Kidney (tissue), 14 donors: ENCODE measurements around the gene BCAS3. TPM values are rescaled to one million over a fixed set of nuclear protein-coding genes. Genes with fewer than 3 reads are reported as not detected.

Experiments
- DNase-seq, 5 donors: peaks; one replicate each; pipeline ENCODE4 v3.0.0-alpha.2; 2013 to 2020
- FAIRE-seq: peaks from 2 replicates; lab custom pipeline; 2012; peaks lifted over from hg19 to GRCh38; lab: Jason Lieb, UNC
- H3K27ac ChIP-seq, 2 donors: one replicate each; pipeline ENCODE4 v1.7.0; 2013; ENCODE audit warnings: low read depth in 2 of 2, low read length in 2 of 2, inconsistent platforms in 1 of 2
- H3K27me3 ChIP-seq: one replicate; pipeline ENCODE4 v1.7.1; 2013; ENCODE audit warnings: low read length, inconsistent platforms; ENCODE audit not compliant: control insufficient read depth, insufficient read depth
- H3K36me3 ChIP-seq, 3 donors: one replicate each; pipeline versions ENCODE4 v1.7.0 to v1.7.1; 2013; ENCODE audit warnings: low read length in 3 of 3, control low read depth in 1 of 3, inconsistent platforms in 1 of 3; ENCODE audit not compliant: insufficient read depth in 3 of 3, control insufficient read depth in 2 of 3
- H3K4me1 ChIP-seq, 3 donors: one replicate each; pipeline versions ENCODE4 v1.7.0 to v1.7.1; 2013; ENCODE audit warnings: low read length in 3 of 3, inconsistent platforms in 1 of 3, low read depth in 1 of 3; ENCODE audit not compliant: control insufficient read depth in 2 of 3, insufficient read depth in 2 of 3
- H3K4me3 ChIP-seq, 3 donors: one replicate each; pipeline versions ENCODE4 v1.7.0 to v1.8.1; 2013; ENCODE audit warnings: low read length in 3 of 3, control low read depth in 1 of 3, inconsistent platforms in 1 of 3
- H3K9ac ChIP-seq, 3 donors: one replicate each; pipeline versions ENCODE4 v1.7.0 to v1.7.1; 2013; ENCODE audit warnings: low read length in 3 of 3, control low read depth in 1 of 3, inconsistent platforms in 1 of 3
- H3K9me3 ChIP-seq, 3 donors: one replicate each; pipeline versions ENCODE4 v1.7.0 to v1.7.1; 2013; ENCODE audit warnings: low read length in 3 of 3, control low read depth in 1 of 3, inconsistent platforms in 1 of 3; ENCODE audit not compliant: control insufficient read depth in 2 of 3, insufficient read depth in 1 of 3
- CTCF ChIP-seq: IDR thresholded peaks from 3 replicates; pipeline ENCODE4 v1.5.1; 2012; ENCODE audit warnings: mild to moderate bottlenecking, moderate library complexity, borderline replicate concordance; ENCODE audit not compliant: insufficient read depth; ENCODE audit errors: extremely low read depth
- intact Hi-C: fragments of 100-400 bp; cut with DNase I; formaldehyde crosslinking; loops from one replicate; pipeline ENCODE4 v1.11.1; 2022
- polyA plus RNA-seq: library from polyadenylated mRNA; stranded (reverse); fragments of 350-450 nt; fragmentation: Illumina TruSeq; extraction: RNeasy Lipid Tissue Mini Kit (QIAGEN cat#74804); gene quantifications from one replicate; pipeline ENCODE4 v1.2.3, GENCODE V29; 2014; ENCODE audit warnings: low read depth, low replicate concordance; ENCODE audit not compliant: insufficient read depth
- total RNA-seq: library from RNA; stranded (reverse); fragmentation: NEBNext Ultra II Directional; extraction: Animal tissue kit (Norgen Biotek cat#: 25700); gene quantifications from one replicate; pipeline ENCODE4 v1.2.1, GENCODE V29; 2021
- donor health status: control.
- donor health status: control.
- donor health status: control.
- donor health status: control.
- donor health status: control.
- donor health status: DM: yes; HTN: yes; CAD: no.
- donor health status: Normal renal cell carcinoma (clear cell type).

BCAS3 gene
- total and polyA plus RNA-seq, 2 donors from 2014 or later: 18.3 to 44.1 TPM

DNA sequence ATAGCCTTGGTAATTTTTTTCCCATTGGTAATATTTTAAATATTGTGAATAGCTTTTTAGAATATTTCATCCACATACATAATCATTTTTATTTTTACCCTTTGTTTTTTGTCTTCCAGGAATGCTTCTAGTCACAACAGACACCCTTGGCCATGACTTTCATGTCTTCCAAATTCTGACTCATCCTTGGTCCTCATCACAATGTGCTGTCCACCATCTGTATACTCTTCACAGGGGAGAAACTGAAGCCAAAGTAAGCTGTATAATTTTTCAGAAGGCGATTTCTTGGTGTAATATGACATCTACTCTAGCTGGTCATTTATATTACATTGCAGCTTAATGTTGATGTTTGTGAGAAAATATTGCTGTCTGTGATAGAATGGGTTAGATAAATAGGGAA, 269.4 kb downstream of the BCAS3 start:
- FAIRE-seq: no peak
- TF ChIP-seq CTCF: no peak

DNA sequence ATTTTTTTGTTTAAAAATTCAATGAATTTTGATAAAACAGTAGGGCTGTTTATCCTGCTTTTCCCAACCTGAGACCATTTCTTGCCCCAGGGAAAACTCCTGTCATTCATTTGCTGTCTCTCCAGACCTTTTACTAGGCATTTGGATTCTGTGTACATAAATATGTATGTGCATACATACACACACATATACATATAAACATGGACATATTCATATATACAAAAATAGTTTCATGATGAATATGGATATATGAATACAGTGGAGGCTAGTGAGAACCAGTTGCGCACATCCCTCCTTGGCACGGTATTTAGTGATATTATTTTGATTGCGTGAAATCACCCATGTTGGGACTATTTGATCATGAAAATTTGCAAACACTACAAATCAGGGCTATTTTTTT, 269.9 kb downstream of the BCAS3 start:
- Histone ChIP-seq H3K4me3 (no peak overlapping the region), H3K9me3 (no peaks in the 10 kb centered on the region), H3K27ac (no peak overlapping the region), H3K4me1 (no peaks in the 10 kb centered on the region), H3K9ac (no peak overlapping the region), H3K36me3 (no peaks in the 10 kb centered on the region), H3K27me3 (no peaks in the 10 kb centered on the region)
- intact Hi-C loops: no loop called here
- DNase-seq (no peak), FAIRE-seq (no peak)
- no peak for TF ChIP-seq CTCF

More for the DNA sequence above, 269.4 kb downstream of the BCAS3 start:
- DNase-seq: no peak
- Histone ChIP-seq H3K27ac (no peak overlapping the region), H3K27me3 (no peaks in the 10 kb centered on the region), H3K9ac (no peak overlapping the region), H3K36me3 (no peaks in the 10 kb centered on the region), H3K4me3 (no peak overlapping the region), H3K9me3 (no peaks in the 10 kb centered on the region), H3K4me1 (no peaks in the 10 kb centered on the region)
- intact Hi-C loops: no loop called here

- Histone ChIP-seq H3K27me3 (no peaks in the 10 kb centered on the region), H3K27ac (no peak overlapping the region), H3K4me1 (no peaks in the 10 kb centered on the region), H3K4me3 (no peak overlapping the region), H3K36me3 (no peaks in the 10 kb centered on the region), H3K9ac (no peak overlapping the region), H3K9me3 (peaks cover 0 to 4% (median 3%) of the 10 kb centered on the region in 3 donors)
- intact Hi-C loops: no loop called here
- FAIRE-seq (no peak), DNase-seq (no peak)
- TF ChIP-seq CTCF: no peak
Measured at GRCh38 chr17:60952747-60953146, 275.1 kb downstream of the BCAS3 start.

GRCh38 chr17:60959011-60959410, 281.4 kb downstream of the BCAS3 start:
- Histone ChIP-seq H3K27ac (no peak overlapping the region), H3K9me3 (peaks cover 0 to 10% (median 0%) of the 10 kb centered on the region in 3 donors), H3K4me3 (no peak overlapping the region), H3K27me3 (no peaks in the 10 kb centered on the region), H3K36me3 (no peaks in the 10 kb centered on the region), H3K4me1 (no peaks in the 10 kb centered on the region), H3K9ac (no peak overlapping the region)
- no peak for TF ChIP-seq CTCF
- DNase-seq (no peak), FAIRE-seq (no peak)
- intact Hi-C loops: no loop called here
